ENCODE results near the gene ANKRD13B.

DNA sequence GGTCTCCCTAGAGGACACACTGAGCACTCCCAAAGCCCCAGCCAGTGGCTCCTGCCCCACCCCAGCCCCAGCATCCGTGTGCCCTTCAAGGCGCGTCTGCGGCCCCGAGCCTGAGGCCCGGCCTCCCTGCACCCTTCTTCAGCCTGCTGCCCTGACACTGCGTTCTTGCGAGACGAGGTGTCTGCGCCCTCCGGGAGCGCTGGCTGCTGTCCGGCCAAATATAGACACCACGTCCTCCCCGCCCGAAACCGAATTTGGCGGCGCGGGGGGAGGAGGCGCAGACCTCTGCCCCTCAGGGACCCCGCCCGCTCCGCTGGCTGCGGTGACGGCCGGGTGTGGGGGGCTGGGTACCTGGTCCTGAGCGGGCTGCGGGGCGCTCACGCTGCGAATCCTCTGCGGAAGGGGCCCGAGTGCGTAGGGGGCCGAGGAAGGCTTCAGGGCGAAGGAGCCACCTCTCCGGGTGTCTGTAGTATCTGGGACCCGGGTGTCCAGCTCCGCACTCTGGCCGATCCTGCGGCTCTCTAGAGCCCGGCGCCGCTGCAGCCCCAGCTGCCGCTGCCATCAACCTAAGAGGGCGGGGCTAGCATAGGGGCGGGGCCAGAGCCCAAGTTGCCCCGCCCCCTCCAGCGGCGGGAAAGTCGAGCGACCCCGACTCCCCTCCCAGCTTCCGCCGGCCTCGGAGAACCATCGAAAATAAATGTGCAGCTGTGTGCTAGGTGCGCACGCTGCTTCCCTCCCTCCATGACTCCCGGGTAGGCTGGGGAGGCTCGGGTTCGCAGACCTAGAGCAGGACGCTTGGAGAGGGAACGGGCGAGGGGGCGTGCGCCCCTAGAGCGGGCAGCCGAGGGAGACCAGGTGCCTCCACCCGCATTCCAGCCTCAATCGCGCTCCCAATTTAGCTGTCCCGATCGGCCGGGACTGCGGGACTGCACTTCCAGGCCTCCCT lies 29.7 kb downstream of the ANKRD13B start, which contains the start of gene CORO6:
- TF ChIP-seq EP300 (IDR thresholded peaks at IDR 0.05; ENCODE audit: borderline replicate concordance) (no peak; the same call in 1 of the 2 replicates), CEBPB (IDR thresholded peaks at IDR 0.05) (no peak)

Data from Ishikawa (cell line).